Epithelial cell of esophagus (primary cell): ENCODE data around the gene EXOC7.

ENCODE experiments used
- DNase-seq: peaks from one replicate; pipeline ENCODE4 v3.0.0; 2010; ENCODE audit warnings: low read depth
- H3K4me3 ChIP-seq: 2 replicates; pipeline ENCODE4 v1.5.1; 2011; ENCODE audit warnings: mild to moderate bottlenecking, low read length, control low read depth
- CTCF ChIP-seq: IDR thresholded peaks from 2 replicates; pipeline ENCODE4 v1.5.1; 2011; ENCODE audit warnings: low read depth, mild to moderate bottlenecking, low read length, control low read depth, inconsistent platforms; ENCODE audit not compliant: insufficient read depth; ENCODE audit errors: missing control alignments

Gene EXOC7

GRCh38 chr17:76085066-76085730 is 18.4 kb downstream of the EXOC7 start:
- no peak for DNase-seq
- H3K4me3 ChIP-seq = no peak overlapping the region
- no peak for TF ChIP-seq CTCF

GRCh38 chr17:76083536-76084182 is 19.9 kb downstream of the EXOC7 start:
- no peak for TF ChIP-seq CTCF
- no peak for DNase-seq
- no peak overlapping the region for H3K4me3 ChIP-seq

- no peak for TF ChIP-seq CTCF
- H3K4me3 ChIP-seq = no peak overlapping the region
- no peak for DNase-seq
Measured at GRCh38 chr17:76082326-76083251, 21.0 kb downstream of the EXOC7 start.

GRCh38 chr17:76081295-76082210 is 22.0 kb downstream of the EXOC7 start:
- no peak for TF ChIP-seq CTCF
- no peak for DNase-seq
- no peak overlapping the region for H3K4me3 ChIP-seq

- no peak for DNase-seq
- H3K4me3 ChIP-seq = no peak overlapping the region
- TF ChIP-seq CTCF = no peak
Measured at GRCh38 chr17:76080768-76081287, 22.8 kb downstream of the EXOC7 start.
